Esophagus (tissue), 2 donors: ENCODE data around the gene FLYWCH2. TPM values are rescaled to one million over a fixed set of nuclear protein-coding genes. Genes with fewer than 3 reads are reported as not detected.

Experiments used
- H3K27ac ChIP-seq, 2 donors: one replicate each; pipeline ENCODE4 v1.5.1; 2013; ENCODE audit warnings: low read depth in 2 of 2, mild to moderate bottlenecking in 2 of 2, inconsistent platforms in 1 of 2, low read length in 1 of 2, moderate library complexity in 1 of 2
- H3K27me3 ChIP-seq, 2 donors: one replicate each; pipeline ENCODE4 v1.6.1; 2013; ENCODE audit warnings: low read length in 2 of 2, control low read depth in 1 of 2, mild to moderate bottlenecking in 1 of 2; ENCODE audit not compliant: insufficient read depth in 2 of 2, control insufficient read depth in 1 of 2
- H3K36me3 ChIP-seq, 2 donors: one replicate each; pipeline ENCODE4 v1.6.1; 2013; ENCODE audit warnings: low read length in 1 of 2; ENCODE audit not compliant: control insufficient read depth in 2 of 2, insufficient read depth in 2 of 2
- H3K4me1 ChIP-seq, 2 donors: one replicate each; pipeline ENCODE4 v1.6.1; 2013; ENCODE audit warnings: low read length in 1 of 2; ENCODE audit not compliant: control insufficient read depth in 2 of 2, insufficient read depth in 2 of 2
- H3K4me3 ChIP-seq, 2 donors: one replicate each; pipeline ENCODE4 v1.5.1; 2013; ENCODE audit warnings: low read length in 2 of 2, mild to moderate bottlenecking in 2 of 2, low read depth in 1 of 2, moderate library complexity in 1 of 2
- H3K9me3 ChIP-seq, 2 donors: one replicate each; pipeline ENCODE4 v1.6.1; 2013; ENCODE audit warnings: mild to moderate bottlenecking in 2 of 2, low read depth in 1 of 2, low read length in 1 of 2, moderate library complexity in 1 of 2; ENCODE audit not compliant: control insufficient read depth in 2 of 2, insufficient read depth in 1 of 2
- WGBS, 2 donors: extraction: QIAGEN DNeasy Blood & Tissue Kit; methylation state at CpG; one replicate each; pipeline ENCODE4 v1.1.7; 2013; 5-methylcytosine and 5-hydroxymethylcytosine counted together
- polyA plus RNA-seq, 2 donors: library from polyadenylated mRNA; stranded (reverse); fragments of 200-250 nt; gene quantifications; one replicate each; pipeline ENCODE4 v1.2.3, GENCODE V29; 2013
- donor health status: healthy with polysubstance abuse.
- donor health status: Bipolar disorder and iron deficiency.

Gene FLYWCH2
- polyA plus RNA-seq, 2 donors, result 23.9 to 30.9 TPM

GRCh38 chr16:2860826-2861567 lies 22.0 kb upstream of the FLYWCH2 start:
- H3K27ac ChIP-seq, result no peak overlapping the region
- peaks cover 0 to 9% of the 10 kb centered on the region in 2 donors for H3K4me1 ChIP-seq
- peaks cover 0 to 5% of the 10 kb centered on the region in 2 donors for H3K36me3 ChIP-seq
- no peaks in the 10 kb centered on the region for H3K27me3 ChIP-seq
- 77 to 80% methylated on average over 8 of the region's 8 CpGs for WGBS, 2 donors
- no peak overlapping the region for H3K4me3 ChIP-seq
- H3K9me3 ChIP-seq, result peaks cover 4 to 5% of the 10 kb centered on the region in 2 donors

- 69 to 78% methylated on average over 4 of the region's 4 CpGs for WGBS, 2 donors
- Histone ChIP-seq H3K27me3 (no peaks in the 10 kb centered on the region), H3K36me3 (no peaks in the 10 kb centered on the region), H3K4me3 (no peak overlapping the region), H3K27ac (no peak overlapping the region), H3K4me1 (no peaks in the 10 kb centered on the region), H3K9me3 (peaks cover 3 to 4% of the 10 kb centered on the region in 2 donors)
These were observed 17.4 kb upstream of the FLYWCH2 start for GRCh38 chr16:2865651-2866050.

- Histone ChIP-seq H3K27me3 (no peaks in the 10 kb centered on the region), H3K4me3 (no peak overlapping the region), H3K27ac (no peak overlapping the region), H3K4me1 (no peaks in the 10 kb centered on the region), H3K36me3 (no peaks in the 10 kb centered on the region), H3K9me3 (no peaks in the 10 kb centered on the region)
- 52 to 63% methylated on average over 4 of the region's 4 CpGs for WGBS, 2 donors
These were observed 16.6 kb upstream of the FLYWCH2 start for GRCh38 chr16:2866431-2866830.

- 25 to 33% methylated on average over 8 of the region's 8 CpGs for WGBS, 2 donors
- no peaks in the 10 kb centered on the region for H3K36me3 ChIP-seq
- no peaks in the 10 kb centered on the region for H3K9me3 ChIP-seq
- H3K27ac ChIP-seq, result peak overlapping the region; percentile 92 to 95
- no peaks in the 10 kb centered on the region for H3K4me1 ChIP-seq
- peak overlapping the region; percentile 54 to 68 for H3K4me3 ChIP-seq
- no peaks in the 10 kb centered on the region for H3K27me3 ChIP-seq
These were observed 15.4 kb upstream of the FLYWCH2 start for GRCh38 chr16:2867661-2867986.

DNA sequence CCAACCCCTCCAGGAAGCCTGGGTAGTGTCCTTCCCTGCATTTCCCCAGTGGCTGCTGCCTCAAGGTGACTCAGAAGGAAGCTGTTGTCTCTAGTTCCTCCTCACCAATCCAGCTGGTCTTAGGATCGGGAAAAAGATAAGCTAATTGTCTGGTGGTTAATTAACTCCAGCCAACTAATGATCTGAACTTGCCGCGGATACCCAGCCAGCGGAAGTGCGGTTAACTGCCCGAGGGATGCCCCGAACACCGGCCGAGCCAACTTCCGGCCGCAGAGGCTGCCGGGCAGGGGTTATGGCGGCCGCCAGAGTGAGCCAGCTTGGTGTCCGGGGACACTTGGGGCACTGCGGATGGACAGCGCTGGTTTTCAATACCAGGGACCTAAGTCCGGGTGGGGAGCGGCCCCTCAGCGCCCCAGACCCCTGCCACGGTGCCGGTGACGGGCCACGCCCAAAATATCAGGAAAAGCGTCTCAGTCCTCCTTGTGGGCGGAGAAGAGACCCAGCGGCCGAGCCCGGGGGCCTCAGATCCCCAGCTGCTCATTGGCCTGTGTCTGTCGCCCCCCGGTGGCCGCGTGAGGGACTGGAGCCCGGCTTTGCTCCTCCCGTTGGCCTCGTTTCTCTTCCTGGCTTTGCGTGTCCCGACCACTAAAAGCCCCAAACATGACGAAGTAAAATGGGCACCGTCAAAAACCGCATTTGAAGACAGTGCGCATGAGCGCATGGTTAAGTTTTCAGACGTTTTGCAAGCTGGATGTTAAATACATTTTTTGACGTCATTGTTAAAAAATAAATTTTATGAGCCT lies 14.8 kb upstream of the FLYWCH2 start:
- peak overlapping the region; percentile 92 to 95 for H3K27ac ChIP-seq
- H3K4me1 ChIP-seq, result no peaks in the 10 kb centered on the region
- no peaks in the 10 kb centered on the region for H3K36me3 ChIP-seq
- H3K27me3 ChIP-seq, result no peaks in the 10 kb centered on the region
- peak overlapping the region; percentile 54 to 68 for H3K4me3 ChIP-seq
- no peaks in the 10 kb centered on the region for H3K9me3 ChIP-seq
- 0% methylated on average over 42 to 45 of the region's 45 CpGs for WGBS, 2 donors

DNA sequence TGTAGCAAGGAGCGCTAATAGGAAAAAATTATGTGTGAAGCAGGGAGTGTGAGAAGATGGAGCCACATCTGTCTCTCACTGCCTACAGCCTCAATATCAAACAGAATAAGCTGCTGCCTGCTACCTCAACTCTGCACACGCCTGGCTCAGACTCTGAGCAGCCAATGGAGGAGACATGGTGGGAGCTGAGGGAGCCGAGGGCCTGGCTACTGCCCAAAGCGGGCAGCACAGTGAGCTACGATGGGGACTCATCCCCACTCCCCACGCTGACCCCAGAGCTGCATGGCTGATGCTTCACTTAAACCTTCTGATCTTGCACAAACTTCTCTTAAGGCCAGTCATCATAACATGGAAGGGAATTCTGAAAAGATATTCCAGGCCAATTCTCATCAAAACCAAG lies 11.1 kb upstream of the FLYWCH2 start:
- Histone ChIP-seq H3K36me3 (no peaks in the 10 kb centered on the region), H3K27me3 (no peaks in the 10 kb centered on the region), H3K4me1 (peaks cover 0 to 2% of the 10 kb centered on the region in 2 donors), H3K9me3 (no peaks in the 10 kb centered on the region), H3K4me3 (no peak overlapping the region), H3K27ac (no peak overlapping the region)
- 79 to 81% methylated on average over 6 of the region's 6 CpGs for WGBS, 2 donors

- no peaks in the 10 kb centered on the region for H3K9me3 ChIP-seq
- 46 to 48% methylated on average over 21 of the region's 21 CpGs for WGBS, 2 donors
- no peaks in the 10 kb centered on the region for H3K27me3 ChIP-seq
- H3K4me1 ChIP-seq, result peaks cover 0 to 2% of the 10 kb centered on the region in 2 donors
- H3K36me3 ChIP-seq, result no peaks in the 10 kb centered on the region
- H3K27ac ChIP-seq, result no peak overlapping the region
- no peak overlapping the region for H3K4me3 ChIP-seq
These were observed 8.7 kb upstream of the FLYWCH2 start for GRCh38 chr16:2874032-2874911.

DNA sequence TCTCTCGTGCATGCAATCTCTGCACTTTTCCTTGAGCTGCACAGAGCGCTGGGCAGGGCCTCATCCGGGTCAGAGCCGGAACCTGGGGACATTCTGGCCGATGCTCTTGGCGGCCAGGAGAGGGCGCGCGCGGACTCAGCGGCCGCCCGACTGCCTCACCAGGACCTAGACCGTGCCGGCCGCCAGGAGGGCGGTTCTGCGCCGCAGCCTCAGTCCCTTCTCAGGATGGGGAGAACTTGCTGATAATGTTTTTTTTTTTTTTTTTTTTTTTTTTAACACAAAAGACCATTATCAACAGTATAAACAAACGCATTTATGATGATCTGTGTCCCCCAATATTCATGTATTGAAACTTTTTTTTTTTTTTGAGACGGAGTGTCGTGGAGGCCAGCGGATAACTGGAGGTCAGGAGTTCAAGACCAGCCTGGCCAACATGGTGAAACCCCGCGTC lies 8.1 kb upstream of the FLYWCH2 start:
- H3K27ac ChIP-seq, result no peak overlapping the region

GRCh38 chr16:2879854-2880508 lies 3.0 kb upstream of the FLYWCH2 start:
- Histone ChIP-seq H3K27ac (no peak overlapping the region), H3K4me1 (peaks cover 5 to 6% of the 10 kb centered on the region in 2 donors), H3K27me3 (no peaks in the 10 kb centered on the region), H3K36me3 (no peaks in the 10 kb centered on the region), H3K4me3 (no peak overlapping the region), H3K9me3 (no peaks in the 10 kb centered on the region)
- WGBS, 2 donors, result 85 to 90% methylated on average over 6 of the region's 6 CpGs

More for the DNA sequence above, 8.1 kb upstream of the FLYWCH2 start:
- Histone ChIP-seq H3K36me3 (no peaks in the 10 kb centered on the region), H3K9me3 (no peaks in the 10 kb centered on the region), H3K4me1 (peaks cover 0 to 2% of the 10 kb centered on the region in 2 donors), H3K27me3 (no peaks in the 10 kb centered on the region), H3K4me3 (no peak overlapping the region)
- 11% methylated on average over 25 of the region's 25 CpGs for WGBS, 2 donors
